IMR-90 (cell line): Measurements from ENCODE around the gene PEX10. TPM values are rescaled to one million over a fixed set of nuclear protein-coding genes. Genes with fewer than 3 reads are reported as not detected.

Experiments
- ATAC-seq: fragments of 200-7000 bp; cut with Tn5 transposase; 2 replicates; pipeline ENCODE4 v1.9.1; 2020; ENCODE audit warnings: low read depth, mild to moderate bottlenecking, moderate library complexity
- BruUV-seq: library from RNA; stranded (reverse); fragments of 400-500 nt; replicated peaks from 2 replicates; lab custom pipeline; 2021; lab: Mats Ljungman, UMichigan
- CTCF ChIA-PET: fragments of 300-600 bp; formaldehyde crosslinking; extraction: SDS; loops from one replicate; lab custom pipeline; 2021; ENCODE audit warnings: antibody characterized with exemption; lab: Yijun Ruan, JAX
- POLR2A ChIA-PET: fragments of 300-600 bp; sonication (Branson Sonifier 250); formaldehyde crosslinking; loops from one replicate; lab custom pipeline; 2022; ENCODE audit warnings: antibody characterized with exemption; ENCODE audit not compliant: unreplicated experiment; lab: Charles Lee
- DNase-seq: peaks from one replicate; pipeline ENCODE4 v3.0.0; 2013
- H2AFZ ChIP-seq: replicated peaks from 2 replicates; pipeline ENCODE3; 2013; ENCODE audit warnings: low read length, mild to moderate bottlenecking; ENCODE audit not compliant: poor library complexity
- H2AK5ac ChIP-seq: 2 replicates; pipeline ENCODE4 v1.6.1; 2013; ENCODE audit warnings: low read depth, low read length, inconsistent platforms
- H2AK9ac ChIP-seq: replicated peaks from 2 replicates; pipeline ENCODE3; 2013; ENCODE audit warnings: mild to moderate bottlenecking, low read depth, low read length, moderate library complexity; ENCODE audit not compliant: poor library complexity
- H2BK120ac ChIP-seq: 2 replicates; pipeline ENCODE4 v1.6.1; 2013; ENCODE audit warnings: low read depth, low read length, inconsistent platforms
- H2BK15ac ChIP-seq: 3 replicates; pipeline ENCODE4 v1.6.1; 2013; ENCODE audit warnings: low read depth, low read length, inconsistent platforms
- H2BK20ac ChIP-seq: 2 replicates; pipeline ENCODE4 v1.6.1; 2013; ENCODE audit warnings: low read depth, mild to moderate bottlenecking, inconsistent platforms, low read length, moderate library complexity
- H2BK5ac ChIP-seq: 2 replicates; pipeline ENCODE4 v1.6.1; 2013; ENCODE audit warnings: mild to moderate bottlenecking, low read depth, low read length, inconsistent platforms; ENCODE audit not compliant: poor library complexity, severe bottlenecking
- H3K14ac ChIP-seq: replicated peaks from 2 replicates; pipeline ENCODE4 v1.6.1; 2013; ENCODE audit warnings: low read depth, low read length, inconsistent platforms
- H3K18ac ChIP-seq: 2 replicates; pipeline ENCODE4 v1.6.1; 2013; ENCODE audit warnings: low read depth, low read length, control low read depth
- H3K23ac ChIP-seq: 2 replicates; pipeline ENCODE4 v1.6.1; 2013; ENCODE audit warnings: low read depth, low read length, inconsistent platforms
- H3K27ac ChIP-seq: 2 replicates; pipeline ENCODE4 v1.5.1; 2013; ENCODE audit warnings: mild to moderate bottlenecking, control low read depth, low read length; ENCODE audit not compliant: insufficient read depth
- H3K27me3 ChIP-seq: 2 replicates; pipeline ENCODE4 v1.6.1; 2013; ENCODE audit warnings: low read length; ENCODE audit not compliant: control insufficient read depth, insufficient read depth
- H3K36me3 ChIP-seq: 2 replicates; pipeline ENCODE4 v1.6.1; 2013; ENCODE audit warnings: low read length, mixed read lengths; ENCODE audit not compliant: control insufficient read depth, insufficient read depth
- H3K4ac ChIP-seq: 2 replicates; pipeline ENCODE4 v1.6.1; 2013; ENCODE audit warnings: low read depth, low read length, inconsistent platforms
- H3K4me1 ChIP-seq: 2 replicates; pipeline ENCODE4 v1.6.1; 2013; ENCODE audit warnings: low read length, mixed read lengths; ENCODE audit not compliant: control insufficient read depth, insufficient read depth
- H3K4me2 ChIP-seq: 2 replicates; pipeline ENCODE4 v1.6.1; 2013; ENCODE audit warnings: low read depth, mild to moderate bottlenecking, control low read depth, low read length, moderate library complexity
- H3K4me3 ChIP-seq: 2 replicates; pipeline ENCODE4 v1.5.1; 2013; ENCODE audit warnings: low read depth, mild to moderate bottlenecking, control low read depth, low read length, moderate library complexity; ENCODE audit not compliant: insufficient read depth
- H3K56ac ChIP-seq: 2 replicates; pipeline ENCODE4 v1.6.1; 2013; ENCODE audit warnings: low read length, inconsistent platforms; ENCODE audit not compliant: insufficient read depth; ENCODE audit errors: extremely low read depth
- H3K79me1 ChIP-seq, 2 experiments: 2 replicates each; pipeline ENCODE4 v1.6.1; 2013; ENCODE audit warnings: low read length in 2 of 2, inconsistent platforms in 1 of 2, low read depth in 1 of 2
- H3K9ac ChIP-seq: 2 replicates; pipeline ENCODE4 v1.6.1; 2013; ENCODE audit warnings: low read depth, low read length, control low read depth
- H3K9me1 ChIP-seq: 2 replicates; pipeline ENCODE4 v1.6.1; 2013; ENCODE audit warnings: low read length, inconsistent platforms; ENCODE audit not compliant: insufficient read depth
- H3K9me3 ChIP-seq: 2 replicates; pipeline ENCODE4 v1.6.1; 2013; ENCODE audit warnings: low read length; ENCODE audit not compliant: control insufficient read depth, insufficient read depth
- H4K20me1 ChIP-seq: 2 replicates; pipeline ENCODE4 v1.6.1; 2013; ENCODE audit warnings: low read length, inconsistent platforms; ENCODE audit not compliant: insufficient read depth
- H4K5ac ChIP-seq: 2 replicates; pipeline ENCODE4 v1.6.1; 2013; ENCODE audit warnings: mild to moderate bottlenecking, low read depth, low read length, control low read depth
- H4K8ac ChIP-seq, 2 experiments: 2 replicates each; pipeline ENCODE4 v1.6.1; 2013; ENCODE audit warnings: low read depth in 2 of 2, low read length in 2 of 2, control low read depth in 1 of 2, inconsistent platforms in 1 of 2
- H4K91ac ChIP-seq: 2 replicates; pipeline ENCODE4 v1.6.1; 2013; ENCODE audit warnings: low read depth, low read length, inconsistent platforms; ENCODE audit not compliant: insufficient read depth
- CEBPB ChIP-seq: IDR thresholded peaks from 2 replicates; pipeline ENCODE4 v1.6.1; 2012; ENCODE audit warnings: low read depth, low read length, improper control_type of control experiment
- CHD1 ChIP-seq: IDR thresholded peaks from 2 replicates; pipeline ENCODE4 v1.6.1; 2012; ENCODE audit warnings: low read depth, low read length, improper control_type of control experiment
- FOS ChIP-seq: fragments of 150-350 bp; IDR thresholded peaks from 2 replicates; pipeline ENCODE4 v1.6.1; 2016; ENCODE audit warnings: low read depth, low read length
- MAZ ChIP-seq: IDR thresholded peaks from 2 replicates; pipeline ENCODE4 v1.6.1; 2012; ENCODE audit warnings: low read depth, mild to moderate bottlenecking, low read length, improper control_type of control experiment, moderate library complexity, borderline replicate concordance
- MXI1 ChIP-seq: IDR thresholded peaks from 2 replicates; pipeline ENCODE4 v1.6.1; 2012; ENCODE audit warnings: low read depth, mild to moderate bottlenecking, low read length, moderate library complexity, borderline replicate concordance
- NFE2L2 ChIP-seq: fragments of 150-350 bp; IDR thresholded peaks from 2 replicates; pipeline ENCODE4 v1.6.1; 2016; ENCODE audit warnings: low read depth, mild to moderate bottlenecking, low read length
- RAD21 ChIP-seq: IDR thresholded peaks from 2 replicates; pipeline ENCODE4 v1.6.1; 2012; ENCODE audit warnings: low read length, improper control_type of control experiment
- RFX5 ChIP-seq: IDR thresholded peaks from 2 replicates; pipeline ENCODE4 v1.8.0; 2012; ENCODE audit warnings: low read depth, mild to moderate bottlenecking, low read length, moderate library complexity
- WGBS, 2 experiments: methylation state at CpG; one replicate each; pipeline versions ENCODE4 v1.1.5 to v1.1.7; 2013; ENCODE audit warnings: missing lambda C conversion rate in 2 of 2; ENCODE audit not compliant: insufficient read length in 1 of 2; ENCODE audit errors: extremely low coverage in 2 of 2; 5-methylcytosine and 5-hydroxymethylcytosine counted together
- dilution Hi-C: fragments of 300-500 bp; cut with HindIII; formaldehyde crosslinking; loops from one replicate; pipeline ENCODE4 v1.14.3; 2018; ENCODE audit warnings: low sequenced_read_pairs; ENCODE audit not compliant: unreplicated experiment
- in situ Hi-C: fragments of 300-500 bp; cut with MboI; formaldehyde crosslinking; loops from 3 replicates; pipeline ENCODE4 v1.14.3; 2019; ENCODE audit warnings: low sequenced_read_pairs, inconsistent platforms, mixed read lengths
- intact Hi-C: fragments of 100-400 bp; cut with micrococcal nuclease; formaldehyde crosslinking; loops from 2 replicates; pipeline ENCODE4 v1.10.0; 2022
- polyA plus RNA-seq, 3 experiments: library from polyadenylated mRNA; depleted of rRNA; stranded (reverse); fragments of >200 nt; gene quantifications; 2 replicates each; pipeline ENCODE4 v1.2.3, GENCODE V29; 2012; ENCODE audit warnings: low replicate concordance in 1 of 3
- total RNA-seq: library from RNA; depleted of rRNA; stranded (reverse); fragments of >200 nt; gene quantifications from 2 replicates; pipeline ENCODE4 v1.2.3, GENCODE V29; 2012
- TF ChIP-seq, protein P1 (sequence below): fragments of 150-350 bp; IDR thresholded peaks from 2 replicates; pipeline ENCODE4 v1.6.1; 2017; ENCODE audit warnings: mild to moderate bottlenecking, antibody characterized with exemption, low read length, low read depth

PEX10 gene
- total and polyA plus RNA-seq, 2 of the 4 experiments (the other 2 are of a cell fraction) = 16.9 to 19.7 TPM

DNA sequence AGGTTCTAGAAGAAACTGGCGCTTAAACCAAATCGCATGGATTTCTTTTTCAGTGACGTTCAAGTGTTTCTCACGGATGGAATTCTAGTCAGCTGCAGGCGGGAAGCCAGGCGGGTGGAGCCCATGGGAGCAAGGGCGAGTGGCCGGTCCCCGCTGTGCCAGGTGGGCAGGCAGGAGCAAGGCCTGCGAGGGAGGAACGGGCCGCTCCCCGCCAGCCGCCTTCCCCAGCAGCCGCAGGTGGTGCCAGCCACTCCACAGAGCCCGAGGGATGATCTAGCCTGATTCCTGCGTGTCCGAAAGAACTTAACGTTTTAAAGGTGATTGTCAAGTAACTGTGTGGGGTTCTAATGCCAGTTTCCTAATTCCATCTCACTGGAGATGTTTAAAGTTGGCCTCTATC is 9.1 kb downstream of the PEX10 start:
- Histone ChIP-seq H3K27ac (no peak overlapping the region), H4K8ac (no peak overlapping the region), H3K4me1 (peaks cover 8% of the 10 kb centered on the region), H3K56ac (no peak overlapping the region), H2AFZ (no peak overlapping the region), H3K18ac (no peak overlapping the region), H3K23ac (no peak overlapping the region), H3K4me2 (no peak overlapping the region), H2BK15ac (no peak overlapping the region), H3K27me3 (no peaks in the 10 kb centered on the region), H2BK20ac (no peak overlapping the region), H3K4me3 (no peak overlapping the region), H3K79me1 (peaks cover 21 to 60% of the 10 kb centered on the region in 2 experiments; a peak in 3 of 4 replicates), H4K91ac (no peak overlapping the region), H3K14ac (no peak overlapping the region), H3K9me1 (no peaks in the 10 kb centered on the region), H3K4ac (no peak overlapping the region), H2AK5ac (no peak overlapping the region), H2BK5ac (no peak overlapping the region), H3K9me3 (no peaks in the 10 kb centered on the region), H2BK120ac (no peak overlapping the region), H3K9ac (no peak overlapping the region), H3K36me3 (peaks cover 84% of the 10 kb centered on the region), H4K5ac (no peak overlapping the region), H4K20me1 (peaks cover 40% of the 10 kb centered on the region), H2AK9ac (no peak overlapping the region)
- dilution Hi-C loops (no loop called here), intact Hi-C loops (no loop called here), in situ Hi-C loops (loop anchor here (25.0 kb wide), 1 partner anchor 909 kb away; no protein-coding TSS in a partner anchor)
- DNase-seq = no peak
- CTCF ChIA-PET = no interaction called here
- TF ChIP-seq MAZ (no peak), RAD21 (no peak), RFX5 (no peak), NFE2L2 (no peak), CHD1 (no peak), CEBPB (no peak), FOS (no peak), MXI1 (no peak)
- TF ChIP-seq, protein P1, sequence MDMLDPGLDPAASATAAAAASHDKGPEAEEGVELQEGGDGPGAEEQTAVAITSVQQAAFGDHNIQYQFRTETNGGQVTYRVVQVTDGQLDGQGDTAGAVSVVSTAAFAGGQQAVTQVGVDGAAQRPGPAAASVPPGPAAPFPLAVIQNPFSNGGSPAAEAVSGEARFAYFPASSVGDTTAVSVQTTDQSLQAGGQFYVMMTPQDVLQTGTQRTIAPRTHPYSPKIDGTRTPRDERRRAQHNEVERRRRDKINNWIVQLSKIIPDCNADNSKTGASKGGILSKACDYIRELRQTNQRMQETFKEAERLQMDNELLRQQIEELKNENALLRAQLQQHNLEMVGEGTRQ = no peak
- POLR2A ChIA-PET = no interaction called here
- BruUV-seq = TSS peak; percentile 51
- no peak for ATAC-seq
- 95% methylated on average over 6 of the region's 19 CpGs; no CpG with 5 or more reads in 1 of the 2 experiments for WGBS, 2 experiments
